IMR-90 (cell line): ENCODE results near the gene DUSP23. TPM values are rescaled to one million over a fixed set of nuclear protein-coding genes. Genes with fewer than 3 reads are reported as not detected.

ENCODE experiments used
- ATAC-seq: fragments of 200-7000 bp; cut with Tn5 transposase; 2 replicates; pipeline ENCODE4 v1.9.1; 2020; ENCODE audit warnings: low read depth, mild to moderate bottlenecking, moderate library complexity
- BruUV-seq: library from RNA; stranded (reverse); fragments of 400-500 nt; replicated peaks from 2 replicates; lab custom pipeline; 2021; lab: Mats Ljungman, UMichigan
- CTCF ChIA-PET: fragments of 300-600 bp; formaldehyde crosslinking; extraction: SDS; loops from one replicate; lab custom pipeline; 2021; ENCODE audit warnings: antibody characterized with exemption; lab: Yijun Ruan, JAX
- POLR2A ChIA-PET: fragments of 300-600 bp; sonication (Branson Sonifier 250); formaldehyde crosslinking; loops from one replicate; lab custom pipeline; 2022; ENCODE audit warnings: antibody characterized with exemption; ENCODE audit not compliant: unreplicated experiment; lab: Charles Lee
- DNase-seq: peaks from one replicate; pipeline ENCODE4 v3.0.0; 2013
- H2AFZ ChIP-seq: replicated peaks from 2 replicates; pipeline ENCODE3; 2013; ENCODE audit warnings: low read length, mild to moderate bottlenecking; ENCODE audit not compliant: poor library complexity
- H2AK5ac ChIP-seq: 2 replicates; pipeline ENCODE4 v1.6.1; 2013; ENCODE audit warnings: low read depth, low read length, inconsistent platforms
- H2AK9ac ChIP-seq: replicated peaks from 2 replicates; pipeline ENCODE3; 2013; ENCODE audit warnings: mild to moderate bottlenecking, low read depth, low read length, moderate library complexity; ENCODE audit not compliant: poor library complexity
- H2BK120ac ChIP-seq: 2 replicates; pipeline ENCODE4 v1.6.1; 2013; ENCODE audit warnings: low read depth, low read length, inconsistent platforms
- H2BK15ac ChIP-seq: 3 replicates; pipeline ENCODE4 v1.6.1; 2013; ENCODE audit warnings: low read depth, low read length, inconsistent platforms
- H2BK20ac ChIP-seq: 2 replicates; pipeline ENCODE4 v1.6.1; 2013; ENCODE audit warnings: low read depth, mild to moderate bottlenecking, inconsistent platforms, low read length, moderate library complexity
- H2BK5ac ChIP-seq: 2 replicates; pipeline ENCODE4 v1.6.1; 2013; ENCODE audit warnings: mild to moderate bottlenecking, low read depth, low read length, inconsistent platforms; ENCODE audit not compliant: poor library complexity, severe bottlenecking
- H3K14ac ChIP-seq: replicated peaks from 2 replicates; pipeline ENCODE4 v1.6.1; 2013; ENCODE audit warnings: low read depth, low read length, inconsistent platforms
- H3K18ac ChIP-seq: 2 replicates; pipeline ENCODE4 v1.6.1; 2013; ENCODE audit warnings: low read depth, low read length, control low read depth
- H3K23ac ChIP-seq: 2 replicates; pipeline ENCODE4 v1.6.1; 2013; ENCODE audit warnings: low read depth, low read length, inconsistent platforms
- H3K27ac ChIP-seq: 2 replicates; pipeline ENCODE4 v1.5.1; 2013; ENCODE audit warnings: mild to moderate bottlenecking, control low read depth, low read length; ENCODE audit not compliant: insufficient read depth
- H3K27me3 ChIP-seq: 2 replicates; pipeline ENCODE4 v1.6.1; 2013; ENCODE audit warnings: low read length; ENCODE audit not compliant: control insufficient read depth, insufficient read depth
- H3K36me3 ChIP-seq: 2 replicates; pipeline ENCODE4 v1.6.1; 2013; ENCODE audit warnings: low read length, mixed read lengths; ENCODE audit not compliant: control insufficient read depth, insufficient read depth
- H3K4ac ChIP-seq: 2 replicates; pipeline ENCODE4 v1.6.1; 2013; ENCODE audit warnings: low read depth, low read length, inconsistent platforms
- H3K4me1 ChIP-seq: 2 replicates; pipeline ENCODE4 v1.6.1; 2013; ENCODE audit warnings: low read length, mixed read lengths; ENCODE audit not compliant: control insufficient read depth, insufficient read depth
- H3K4me2 ChIP-seq: 2 replicates; pipeline ENCODE4 v1.6.1; 2013; ENCODE audit warnings: low read depth, mild to moderate bottlenecking, control low read depth, low read length, moderate library complexity
- H3K4me3 ChIP-seq: 2 replicates; pipeline ENCODE4 v1.5.1; 2013; ENCODE audit warnings: low read depth, mild to moderate bottlenecking, control low read depth, low read length, moderate library complexity; ENCODE audit not compliant: insufficient read depth
- H3K56ac ChIP-seq: 2 replicates; pipeline ENCODE4 v1.6.1; 2013; ENCODE audit warnings: low read length, inconsistent platforms; ENCODE audit not compliant: insufficient read depth; ENCODE audit errors: extremely low read depth
- H3K79me1 ChIP-seq, 2 experiments: 2 replicates each; pipeline ENCODE4 v1.6.1; 2013; ENCODE audit warnings: low read length in 2 of 2, inconsistent platforms in 1 of 2, low read depth in 1 of 2
- H3K9ac ChIP-seq: 2 replicates; pipeline ENCODE4 v1.6.1; 2013; ENCODE audit warnings: low read depth, low read length, control low read depth
- H3K9me1 ChIP-seq: 2 replicates; pipeline ENCODE4 v1.6.1; 2013; ENCODE audit warnings: low read length, inconsistent platforms; ENCODE audit not compliant: insufficient read depth
- H3K9me3 ChIP-seq: 2 replicates; pipeline ENCODE4 v1.6.1; 2013; ENCODE audit warnings: low read length; ENCODE audit not compliant: control insufficient read depth, insufficient read depth
- H4K20me1 ChIP-seq: 2 replicates; pipeline ENCODE4 v1.6.1; 2013; ENCODE audit warnings: low read length, inconsistent platforms; ENCODE audit not compliant: insufficient read depth
- H4K5ac ChIP-seq: 2 replicates; pipeline ENCODE4 v1.6.1; 2013; ENCODE audit warnings: mild to moderate bottlenecking, low read depth, low read length, control low read depth
- H4K8ac ChIP-seq, 2 experiments: 2 replicates each; pipeline ENCODE4 v1.6.1; 2013; ENCODE audit warnings: low read depth in 2 of 2, low read length in 2 of 2, control low read depth in 1 of 2, inconsistent platforms in 1 of 2
- H4K91ac ChIP-seq: 2 replicates; pipeline ENCODE4 v1.6.1; 2013; ENCODE audit warnings: low read depth, low read length, inconsistent platforms; ENCODE audit not compliant: insufficient read depth
- BHLHE40 ChIP-seq: fragments of 150-350 bp; IDR thresholded peaks from 2 replicates; pipeline ENCODE4 v1.6.1; 2016; ENCODE audit warnings: mild to moderate bottlenecking, low read depth, low read length
- CEBPB ChIP-seq: IDR thresholded peaks from 2 replicates; pipeline ENCODE4 v1.6.1; 2012; ENCODE audit warnings: low read depth, low read length, improper control_type of control experiment
- CHD1 ChIP-seq: IDR thresholded peaks from 2 replicates; pipeline ENCODE4 v1.6.1; 2012; ENCODE audit warnings: low read depth, low read length, improper control_type of control experiment
- FOS ChIP-seq: fragments of 150-350 bp; IDR thresholded peaks from 2 replicates; pipeline ENCODE4 v1.6.1; 2016; ENCODE audit warnings: low read depth, low read length
- MAFK ChIP-seq: IDR thresholded peaks from 2 replicates; pipeline ENCODE4 v1.6.1; 2012; ENCODE audit warnings: low read depth, low read length, improper control_type of control experiment
- MXI1 ChIP-seq: IDR thresholded peaks from 2 replicates; pipeline ENCODE4 v1.6.1; 2012; ENCODE audit warnings: low read depth, mild to moderate bottlenecking, low read length, moderate library complexity, borderline replicate concordance
- RAD21 ChIP-seq: IDR thresholded peaks from 2 replicates; pipeline ENCODE4 v1.6.1; 2012; ENCODE audit warnings: low read length, improper control_type of control experiment
- RCOR1 ChIP-seq: IDR thresholded peaks from 2 replicates; pipeline ENCODE4 v1.6.1; 2012; ENCODE audit warnings: mild to moderate bottlenecking, low read length, improper control_type of control experiment; ENCODE audit not compliant: insufficient replicate concordance
- RFX5 ChIP-seq: IDR thresholded peaks from 2 replicates; pipeline ENCODE4 v1.8.0; 2012; ENCODE audit warnings: low read depth, mild to moderate bottlenecking, low read length, moderate library complexity
- SMC3 ChIP-seq: fragments of 150-350 bp; IDR thresholded peaks from 2 replicates; pipeline ENCODE4 v1.6.1; 2016; ENCODE audit warnings: low read depth, mild to moderate bottlenecking, antibody characterized with exemption, low read length, moderate library complexity
- WGBS, 2 experiments: methylation state at CpG; one replicate each; pipeline versions ENCODE4 v1.1.5 to v1.1.7; 2013; ENCODE audit warnings: missing lambda C conversion rate in 2 of 2; ENCODE audit not compliant: insufficient read length in 1 of 2; ENCODE audit errors: extremely low coverage in 2 of 2; 5-methylcytosine and 5-hydroxymethylcytosine counted together
- dilution Hi-C: fragments of 300-500 bp; cut with HindIII; formaldehyde crosslinking; loops from one replicate; pipeline ENCODE4 v1.14.3; 2018; ENCODE audit warnings: low sequenced_read_pairs; ENCODE audit not compliant: unreplicated experiment
- in situ Hi-C: fragments of 300-500 bp; cut with MboI; formaldehyde crosslinking; loops from 3 replicates; pipeline ENCODE4 v1.14.3; 2019; ENCODE audit warnings: low sequenced_read_pairs, inconsistent platforms, mixed read lengths
- intact Hi-C: fragments of 100-400 bp; cut with micrococcal nuclease; formaldehyde crosslinking; loops from 2 replicates; pipeline ENCODE4 v1.10.0; 2022
- polyA plus RNA-seq, 3 experiments: library from polyadenylated mRNA; depleted of rRNA; stranded (reverse); fragments of >200 nt; gene quantifications; 2 replicates each; pipeline ENCODE4 v1.2.3, GENCODE V29; 2012; ENCODE audit warnings: low replicate concordance in 1 of 3
- total RNA-seq: library from RNA; depleted of rRNA; stranded (reverse); fragments of >200 nt; gene quantifications from 2 replicates; pipeline ENCODE4 v1.2.3, GENCODE V29; 2012
- TF ChIP-seq, protein P1 (sequence below): fragments of 150-350 bp; IDR thresholded peaks from 2 replicates; pipeline ENCODE4 v1.6.1; 2017; ENCODE audit warnings: mild to moderate bottlenecking, antibody characterized with exemption, low read length, low read depth
- TF ChIP-seq, protein P2 (sequence below): fragments of 150-350 bp; IDR thresholded peaks from 2 replicates; pipeline ENCODE4 v1.6.1; 2016; ENCODE audit warnings: low read depth, mild to moderate bottlenecking, low read length, moderate library complexity, borderline replicate concordance
- TF ChIP-seq, protein P3 (sequence below): conservative IDR thresholded peaks from 2 replicates; pipeline ENCODE4 v1.5.1; 2012; ENCODE audit warnings: mild to moderate bottlenecking, low read depth, low read length, improper control_type of control experiment

DUSP23 gene
- total and polyA plus RNA-seq, 2 of the 4 experiments (the other 2 are of a cell fraction): 4.1 to 12.9 TPM

DNA sequence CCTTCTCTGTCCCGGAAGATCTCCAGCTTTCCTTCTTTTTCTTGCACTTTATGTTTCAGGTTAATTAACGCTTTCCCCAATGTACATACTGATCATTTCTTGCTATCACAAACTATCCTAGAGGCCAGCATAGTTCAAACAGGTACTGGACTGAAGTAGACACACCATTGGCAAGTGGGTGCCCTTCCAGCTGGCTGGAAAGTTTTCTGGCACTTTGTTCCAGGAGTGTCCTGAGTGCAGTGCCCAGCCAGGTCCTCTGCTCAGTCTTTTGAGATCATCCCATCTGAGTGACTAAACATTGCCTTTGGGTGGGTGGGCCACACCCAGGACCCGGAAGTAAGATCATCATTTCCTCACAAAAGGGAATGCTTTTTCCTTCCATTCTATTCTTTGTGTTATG lies 15.0 kb upstream of the DUSP23 start:
- in situ Hi-C loops: no loop called here

More for the DNA sequence above, 15.0 kb upstream of the DUSP23 start:
- Histone ChIP-seq H3K27me3 (no peaks in the 10 kb centered on the region), H3K9me1 (no peaks in the 10 kb centered on the region), H3K9me3 (no peaks in the 10 kb centered on the region), H3K4ac (no peak overlapping the region), H2BK15ac (no peak overlapping the region), H3K27ac (no peak overlapping the region), H3K56ac (no peak overlapping the region), H3K79me1 (no peaks in the 10 kb centered on the region), H3K9ac (no peak overlapping the region), H2AK9ac (no peak overlapping the region), H4K5ac (no peak overlapping the region), H3K36me3 (no peaks in the 10 kb centered on the region), H2BK5ac (no peak overlapping the region), H3K4me3 (no peak overlapping the region), H3K4me2 (no peak overlapping the region), H3K18ac (no peak overlapping the region), H3K23ac (no peak overlapping the region), H4K91ac (no peak overlapping the region), H2BK20ac (no peak overlapping the region), H3K4me1 (no peaks in the 10 kb centered on the region), H3K14ac (no peak overlapping the region), H2AK5ac (no peak overlapping the region), H2BK120ac (no peak overlapping the region), H4K20me1 (no peaks in the 10 kb centered on the region), H2AFZ (no peak overlapping the region), H4K8ac (no peak overlapping the region)
- 80% methylated on average over 1 of the region's 3 CpGs; no CpG with 5 or more reads in 1 of the 2 experiments for WGBS, 2 experiments
- POLR2A ChIA-PET: no interaction called here
- ATAC-seq (no peak), DNase-seq (no peak)
- no TSS peak for BruUV-seq
- dilution Hi-C loops (no loop called here), intact Hi-C loops (no loop called here)
- CTCF ChIA-PET: no interaction called here
- TF ChIP-seq SMC3 (no peak), FOS (no peak), RAD21 (no peak), MXI1 (no peak), BHLHE40 (no peak), RCOR1 (no peak), CEBPB (no peak), CHD1 (no peak), RFX5 (no peak), MAFK (no peak)
- TF ChIP-seq, protein P1, sequence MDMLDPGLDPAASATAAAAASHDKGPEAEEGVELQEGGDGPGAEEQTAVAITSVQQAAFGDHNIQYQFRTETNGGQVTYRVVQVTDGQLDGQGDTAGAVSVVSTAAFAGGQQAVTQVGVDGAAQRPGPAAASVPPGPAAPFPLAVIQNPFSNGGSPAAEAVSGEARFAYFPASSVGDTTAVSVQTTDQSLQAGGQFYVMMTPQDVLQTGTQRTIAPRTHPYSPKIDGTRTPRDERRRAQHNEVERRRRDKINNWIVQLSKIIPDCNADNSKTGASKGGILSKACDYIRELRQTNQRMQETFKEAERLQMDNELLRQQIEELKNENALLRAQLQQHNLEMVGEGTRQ: no peak
- TF ChIP-seq, protein P2, sequence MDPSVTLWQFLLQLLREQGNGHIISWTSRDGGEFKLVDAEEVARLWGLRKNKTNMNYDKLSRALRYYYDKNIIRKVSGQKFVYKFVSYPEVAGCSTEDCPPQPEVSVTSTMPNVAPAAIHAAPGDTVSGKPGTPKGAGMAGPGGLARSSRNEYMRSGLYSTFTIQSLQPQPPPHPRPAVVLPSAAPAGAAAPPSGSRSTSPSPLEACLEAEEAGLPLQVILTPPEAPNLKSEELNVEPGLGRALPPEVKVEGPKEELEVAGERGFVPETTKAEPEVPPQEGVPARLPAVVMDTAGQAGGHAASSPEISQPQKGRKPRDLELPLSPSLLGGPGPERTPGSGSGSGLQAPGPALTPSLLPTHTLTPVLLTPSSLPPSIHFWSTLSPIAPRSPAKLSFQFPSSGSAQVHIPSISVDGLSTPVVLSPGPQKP: no peak
- TF ChIP-seq, protein P3, sequence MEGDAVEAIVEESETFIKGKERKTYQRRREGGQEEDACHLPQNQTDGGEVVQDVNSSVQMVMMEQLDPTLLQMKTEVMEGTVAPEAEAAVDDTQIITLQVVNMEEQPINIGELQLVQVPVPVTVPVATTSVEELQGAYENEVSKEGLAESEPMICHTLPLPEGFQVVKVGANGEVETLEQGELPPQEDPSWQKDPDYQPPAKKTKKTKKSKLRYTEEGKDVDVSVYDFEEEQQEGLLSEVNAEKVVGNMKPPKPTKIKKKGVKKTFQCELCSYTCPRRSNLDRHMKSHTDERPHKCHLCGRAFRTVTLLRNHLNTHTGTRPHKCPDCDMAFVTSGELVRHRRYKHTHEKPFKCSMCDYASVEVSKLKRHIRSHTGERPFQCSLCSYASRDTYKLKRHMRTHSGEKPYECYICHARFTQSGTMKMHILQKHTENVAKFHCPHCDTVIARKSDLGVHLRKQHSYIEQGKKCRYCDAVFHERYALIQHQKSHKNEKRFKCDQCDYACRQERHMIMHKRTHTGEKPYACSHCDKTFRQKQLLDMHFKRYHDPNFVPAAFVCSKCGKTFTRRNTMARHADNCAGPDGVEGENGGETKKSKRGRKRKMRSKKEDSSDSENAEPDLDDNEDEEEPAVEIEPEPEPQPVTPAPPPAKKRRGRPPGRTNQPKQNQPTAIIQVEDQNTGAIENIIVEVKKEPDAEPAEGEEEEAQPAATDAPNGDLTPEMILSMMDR: no peak
